CD14-positive monocyte (primary cell): ENCODE data around the gene NPAT. TPM values are rescaled to one million over a fixed set of nuclear protein-coding genes. Genes with fewer than 3 reads are reported as not detected.

Experiments used
- DNase-seq, 3 donors: peaks; one replicate each; pipeline ENCODE4 v3.0.0-alpha.2; 2011 to 2022
- H2AFZ ChIP-seq: 2 replicates; pipeline ENCODE4 v1.6.0; 2012; ENCODE audit warnings: mild to moderate bottlenecking, low read depth, low read length, inconsistent platforms; ENCODE audit not compliant: insufficient read depth, poor library complexity, severe bottlenecking
- H3K27ac ChIP-seq, 2 donors: 1 replicate in 1 of 2; 2 replicates in 1 of 2; pipeline ENCODE4 v1.5.1; 2012 to 2013; ENCODE audit warnings: low read length in 2 of 2, control low read depth in 1 of 2, inconsistent platforms in 1 of 2, low read depth in 1 of 2, mild to moderate bottlenecking in 1 of 2
- H3K27me3 ChIP-seq, 2 donors: one replicate each; pipeline versions ENCODE4 v1.6.0 to v1.6.1; 2011 to 2013; ENCODE audit warnings: low read length in 2 of 2; ENCODE audit not compliant: control insufficient read depth in 2 of 2, insufficient read depth in 2 of 2
- H3K36me3 ChIP-seq, 2 donors: replicated peaks in 1 of 2; 1 replicate in 1 of 2; 2 replicates in 1 of 2; pipeline versions ENCODE4 v1.5.1 to v1.6.1; 2012 to 2013; ENCODE audit warnings: low read length in 2 of 2, control low read depth in 1 of 2, inconsistent platforms in 1 of 2, mild to moderate bottlenecking in 1 of 2; ENCODE audit not compliant: insufficient read depth in 2 of 2, control insufficient read depth in 1 of 2
- H3K4me1 ChIP-seq, 2 donors: 1 replicate in 1 of 2; 2 replicates in 1 of 2; pipeline versions ENCODE4 v1.5.1 to v1.6.1; 2012 to 2013; ENCODE audit warnings: low read length in 2 of 2, control low read depth in 1 of 2, inconsistent platforms in 1 of 2, mild to moderate bottlenecking in 1 of 2, moderate library complexity in 1 of 2; ENCODE audit not compliant: insufficient read depth in 2 of 2, control insufficient read depth in 1 of 2
- H3K4me2 ChIP-seq: replicated peaks from 2 replicates; pipeline ENCODE3; 2012; ENCODE audit warnings: low read length, moderate library complexity, mild to moderate bottlenecking; ENCODE audit not compliant: poor library complexity, severe bottlenecking; ENCODE audit errors: extremely low read depth
- H3K4me3 ChIP-seq, 3 experiments: fragments of 200-600 bp in 1 of 3; sonication (generic) in 1 of 3; replicated peaks in 1 of 3; 1 replicate in 2 of 3; 2 replicates in 1 of 3; pipeline ENCODE4 v1.5.1; 2011 to 2013; ENCODE audit warnings: low read length in 3 of 3, mild to moderate bottlenecking in 3 of 3, control low read depth in 2 of 3, low read depth in 2 of 3, inconsistent platforms in 1 of 3, moderate library complexity in 1 of 3
- H3K79me2 ChIP-seq: 2 replicates; pipeline ENCODE4 v1.6.0; 2012; ENCODE audit warnings: mild to moderate bottlenecking, control low read depth, inconsistent platforms, low read length, moderate library complexity; ENCODE audit not compliant: insufficient read depth
- H3K9ac ChIP-seq: 2 replicates; pipeline ENCODE4 v1.6.0; 2017; ENCODE audit warnings: low read length, mild to moderate bottlenecking; ENCODE audit not compliant: insufficient read depth, poor library complexity, severe bottlenecking
- H3K9me3 ChIP-seq, 2 donors: replicated peaks in 1 of 2; 1 replicate in 1 of 2; 2 replicates in 1 of 2; pipeline versions ENCODE4 v1.5.1 to v1.6.1; 2012 to 2013; ENCODE audit warnings: low read length in 2 of 2, control low read depth in 1 of 2; ENCODE audit not compliant: control insufficient read depth in 1 of 2, insufficient read depth in 1 of 2
- H4K20me1 ChIP-seq: 2 replicates; pipeline ENCODE4 v1.6.0; 2012; ENCODE audit warnings: mild to moderate bottlenecking, low read length, control low read depth, moderate library complexity; ENCODE audit not compliant: insufficient read depth
- H3K27ac Mint-ChIP-seq, 7 donors: one replicate each; pipeline ENCODE4 v1.8.0; 2020; ENCODE audit warnings: mild to moderate bottlenecking in 7 of 7, mixed read lengths in 7 of 7, moderate library complexity in 6 of 7, inconsistent platforms in 2 of 7
- H3K27me3 Mint-ChIP-seq, 3 donors: one replicate each; pipeline ENCODE4 v1.8.0; 2021 to 2022; ENCODE audit warnings: low read depth in 3 of 3, mild to moderate bottlenecking in 3 of 3, mixed read lengths in 3 of 3, moderate library complexity in 3 of 3, inconsistent platforms in 1 of 3
- H3K36me3 Mint-ChIP-seq, 2 donors: one replicate each; pipeline ENCODE4 v1.8.0; 2020; ENCODE audit warnings: mixed read lengths in 2 of 2, inconsistent platforms in 1 of 2, mild to moderate bottlenecking in 1 of 2
- H3K4me1 Mint-ChIP-seq: one replicate; pipeline ENCODE4 v1.8.0; 2020; ENCODE audit warnings: mild to moderate bottlenecking, mixed read lengths
- H3K4me3 Mint-ChIP-seq, 2 donors: one replicate each; pipeline ENCODE4 v1.8.0; 2020; ENCODE audit warnings: mild to moderate bottlenecking in 2 of 2, mixed read lengths in 2 of 2, moderate library complexity in 1 of 2
- H3K9me3 Mint-ChIP-seq, 7 donors: one replicate each; pipeline ENCODE4 v1.8.0; 2020 to 2022; ENCODE audit warnings: mixed read lengths in 7 of 7, mild to moderate bottlenecking in 6 of 7, moderate library complexity in 6 of 7, inconsistent platforms in 2 of 7
- WGBS: methylation state at CpG from one replicate; pipeline ENCODE4 v1.1.5; 2013; ENCODE audit warnings: missing lambda C conversion rate; ENCODE audit not compliant: insufficient coverage; 5-methylcytosine and 5-hydroxymethylcytosine counted together
- intact Hi-C, 2 donors: fragments of 100-400 bp; cut with micrococcal nuclease; formaldehyde crosslinking; loops; one replicate each; pipeline versions ENCODE4 v1.15.0 to v1.15.1; 2023
- polyA plus RNA-seq, 3 donors: library from polyadenylated mRNA; depleted of rRNA in 1 of 3; unstranded in 2 of 3; stranded (reverse) in 1 of 3; fragments of 300-500 nt in 2 of 3; fragments of >200 nt in 1 of 3; fragmentation: Illumina TruSeq in 2 of 3; gene quantifications; 1 replicate in 2 of 3; 2 replicates in 1 of 3; pipeline ENCODE4 v1.2.3, GENCODE V29; 2012 to 2021
- TF ChIP-seq, protein P1 (sequence below): fragments of 200-600 bp; IDR thresholded peaks from one replicate; pipeline ENCODE4 v1.8.0; 2022; ENCODE audit warnings: antibody characterized with exemption, mild to moderate bottlenecking

NPAT gene
- polyA plus RNA-seq, 3 donors = 3.7 to 5.0 (median 4.1) TPM

DNA sequence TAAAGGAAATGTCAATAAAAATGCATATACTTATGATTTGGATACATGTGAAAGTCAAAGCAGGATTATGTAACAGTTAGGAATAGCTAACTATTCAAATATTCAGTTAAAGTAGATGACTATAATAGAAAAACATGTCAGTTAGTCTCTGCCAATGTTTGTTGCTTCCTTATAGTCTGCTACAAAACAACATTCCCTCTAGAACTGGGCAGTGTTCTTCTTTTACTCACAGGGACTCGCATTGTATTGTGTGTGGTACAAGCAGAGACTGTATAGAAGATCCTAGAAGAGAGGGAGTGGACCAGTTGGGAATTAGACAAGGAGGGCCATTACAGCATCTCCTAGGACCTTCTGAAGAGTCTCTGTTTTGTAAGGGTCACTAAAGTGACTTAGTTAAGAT is 90.4 kb downstream of the NPAT start:
- Histone ChIP-seq H3K9ac (no peak overlapping the region), H4K20me1 (no peaks in the 10 kb centered on the region), H2AFZ (no peak overlapping the region), H3K79me2 (peaks cover 8% of the 10 kb centered on the region), H3K27me3 (no peaks in the 10 kb centered on the region), H3K9me3 (no peaks in the 10 kb centered on the region), H3K4me3 (no peak overlapping the region), H3K27ac (no peak overlapping the region), H3K4me2 (no peak overlapping the region), H3K4me1 (no peaks in the 10 kb centered on the region), H3K36me3 (peaks cover 14 to 49% of the 10 kb centered on the region in 2 donors)
- H3K27me3 Mint-ChIP-seq = no peaks in the 10 kb centered on the region
- WGBS = no CpG with 5 or more reads among the region's 1 CpG
- H3K9me3 Mint-ChIP-seq = peaks cover 0 to 2% (median 0%) of the 10 kb centered on the region in 7 donors
- H3K27ac Mint-ChIP-seq = no peak overlapping the region
- H3K4me3 Mint-ChIP-seq = no peak overlapping the region
- H3K4me1 Mint-ChIP-seq = no peaks in the 10 kb centered on the region
- TF ChIP-seq, protein P1, sequence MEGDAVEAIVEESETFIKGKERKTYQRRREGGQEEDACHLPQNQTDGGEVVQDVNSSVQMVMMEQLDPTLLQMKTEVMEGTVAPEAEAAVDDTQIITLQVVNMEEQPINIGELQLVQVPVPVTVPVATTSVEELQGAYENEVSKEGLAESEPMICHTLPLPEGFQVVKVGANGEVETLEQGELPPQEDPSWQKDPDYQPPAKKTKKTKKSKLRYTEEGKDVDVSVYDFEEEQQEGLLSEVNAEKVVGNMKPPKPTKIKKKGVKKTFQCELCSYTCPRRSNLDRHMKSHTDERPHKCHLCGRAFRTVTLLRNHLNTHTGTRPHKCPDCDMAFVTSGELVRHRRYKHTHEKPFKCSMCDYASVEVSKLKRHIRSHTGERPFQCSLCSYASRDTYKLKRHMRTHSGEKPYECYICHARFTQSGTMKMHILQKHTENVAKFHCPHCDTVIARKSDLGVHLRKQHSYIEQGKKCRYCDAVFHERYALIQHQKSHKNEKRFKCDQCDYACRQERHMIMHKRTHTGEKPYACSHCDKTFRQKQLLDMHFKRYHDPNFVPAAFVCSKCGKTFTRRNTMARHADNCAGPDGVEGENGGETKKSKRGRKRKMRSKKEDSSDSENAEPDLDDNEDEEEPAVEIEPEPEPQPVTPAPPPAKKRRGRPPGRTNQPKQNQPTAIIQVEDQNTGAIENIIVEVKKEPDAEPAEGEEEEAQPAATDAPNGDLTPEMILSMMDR = no peak
- DNase-seq = no peak
- intact Hi-C loops = no loop called here
- peaks cover 29 to 51% of the 10 kb centered on the region in 2 donors for H3K36me3 Mint-ChIP-seq

- TF ChIP-seq, protein P1 = no peak
- Histone ChIP-seq H2AFZ (no peak overlapping the region), H3K27ac (no peak overlapping the region), H3K36me3 (peaks cover 5 to 22% of the 10 kb centered on the region in 2 donors), H3K9me3 (no peaks in the 10 kb centered on the region), H4K20me1 (no peaks in the 10 kb centered on the region), H3K4me2 (no peak overlapping the region), H3K27me3 (no peaks in the 10 kb centered on the region), H3K4me3 (no peak overlapping the region), H3K79me2 (peaks cover 37% of the 10 kb centered on the region), H3K9ac (no peak overlapping the region), H3K4me1 (peaks cover 8 to 9% of the 10 kb centered on the region in 2 donors)
- Mint-ChIP-seq H3K27ac (peak overlapping the region in 2 of 7 donors; percentile 10 to 55), H3K9me3 (peaks cover 0 to 2% (median 0%) of the 10 kb centered on the region in 7 donors), H3K27me3 (peaks cover 0 to 1% (median 0%) of the 10 kb centered on the region in 3 donors), H3K4me3 (no peak overlapping the region), H3K4me1 (peaks cover 15% of the 10 kb centered on the region), H3K36me3 (peaks cover 24 to 37% of the 10 kb centered on the region in 2 donors)
- DNase-seq = no peak
- WGBS = no CpG with 5 or more reads among the region's 2 CpGs
- intact Hi-C loops = loop anchor here (10.0 kb wide), 2 partner anchors 96 to 536 kb away; partner anchors contain the start of genes ATM (in 1 of the 2), DDX10 (in 1 of the 2) and NPAT (in 1 of the 2)
Measured at GRCh38 chr11:108128772-108129171, 93.7 kb downstream of the NPAT start.
